ENCODE data around the gene RAB9B. TPM values are rescaled to one million over a fixed set of nuclear protein-coding genes. Genes with fewer than 3 reads are reported as not detected.

Gene RAB9B
- total RNA-seq, 2 donors from 2014 or later, result 0.22 to 0.45 TPM

DNA sequence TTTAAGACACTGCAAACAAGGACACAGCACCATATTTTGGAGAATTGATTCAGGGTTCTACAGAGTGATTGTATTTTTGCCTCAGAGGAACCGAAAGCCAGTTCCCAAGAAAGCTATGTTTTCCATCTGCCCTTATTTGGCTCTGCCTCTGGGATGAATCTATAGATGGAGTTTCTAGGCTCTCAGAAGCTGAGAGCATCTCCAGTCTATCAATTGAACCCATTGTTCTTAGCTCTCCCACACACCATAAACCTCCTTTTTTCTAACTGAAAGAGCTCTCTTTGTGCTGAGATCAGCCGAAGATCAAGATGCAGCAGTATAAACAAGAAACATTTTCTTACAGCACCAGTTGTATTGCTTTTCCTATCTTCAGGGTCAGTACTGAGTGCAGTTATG lies 38.5 kb downstream of the RAB9B start:
- H3K9me3 Mint-ChIP-seq, result no peaks in the 10 kb centered on the region
- DNase-seq (ENCODE audit: low spot score), result no peak
- no peak for ATAC-seq
- peaks cover 0 to 13% of the 10 kb centered on the region in 2 donors for H3K27me3 Mint-ChIP-seq
- H3K4me3 Mint-ChIP-seq, result no peak overlapping the region
- H3K27ac Mint-ChIP-seq, result no peak overlapping the region
- H3K4me1 Mint-ChIP-seq (ENCODE audit: low read depth in 2 of 2), result no peaks in the 10 kb centered on the region
- H3K36me3 Mint-ChIP-seq, result no peaks in the 10 kb centered on the region

DNA sequence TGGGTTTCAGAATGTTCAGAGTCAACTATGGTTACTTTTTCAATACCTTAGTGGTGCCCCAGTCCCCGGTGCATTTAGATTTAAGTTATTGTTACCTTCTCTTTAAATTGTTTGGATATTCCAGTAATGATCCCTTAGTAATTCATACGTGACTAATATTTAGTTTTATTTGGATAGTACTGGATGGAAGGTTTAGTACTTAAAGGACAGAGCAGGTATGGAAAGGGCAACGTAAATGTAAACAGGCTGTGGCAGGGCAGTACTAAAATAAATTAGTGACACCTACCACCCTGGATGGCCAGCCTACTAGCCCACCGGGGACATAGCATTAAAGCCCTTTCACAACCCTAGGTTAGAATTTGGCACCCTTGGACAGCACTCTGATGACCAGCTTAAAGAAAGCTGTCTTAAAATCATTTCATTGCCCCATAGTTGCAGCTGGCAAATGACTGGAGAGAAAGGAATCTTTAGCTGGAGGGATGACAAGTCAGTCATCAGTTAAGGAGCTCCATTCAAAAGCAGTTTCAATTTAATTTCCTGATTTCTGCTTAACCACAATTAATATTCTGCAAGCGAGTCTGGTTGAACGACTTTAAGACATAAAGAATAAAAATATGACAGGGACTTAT lies 39.0 kb downstream of the RAB9B start:
- no peaks in the 10 kb centered on the region for H3K4me1 Mint-ChIP-seq (ENCODE audit: low read depth in 2 of 2)
- H3K9me3 Mint-ChIP-seq, result no peaks in the 10 kb centered on the region
- ATAC-seq (no peak), DNase-seq (ENCODE audit: low spot score) (no peak)
- H3K36me3 Mint-ChIP-seq, result no peaks in the 10 kb centered on the region
- H3K4me3 Mint-ChIP-seq, result no peak overlapping the region
- no peak overlapping the region for H3K27ac Mint-ChIP-seq
- peaks cover 0 to 13% of the 10 kb centered on the region in 2 donors for H3K27me3 Mint-ChIP-seq

DNA sequence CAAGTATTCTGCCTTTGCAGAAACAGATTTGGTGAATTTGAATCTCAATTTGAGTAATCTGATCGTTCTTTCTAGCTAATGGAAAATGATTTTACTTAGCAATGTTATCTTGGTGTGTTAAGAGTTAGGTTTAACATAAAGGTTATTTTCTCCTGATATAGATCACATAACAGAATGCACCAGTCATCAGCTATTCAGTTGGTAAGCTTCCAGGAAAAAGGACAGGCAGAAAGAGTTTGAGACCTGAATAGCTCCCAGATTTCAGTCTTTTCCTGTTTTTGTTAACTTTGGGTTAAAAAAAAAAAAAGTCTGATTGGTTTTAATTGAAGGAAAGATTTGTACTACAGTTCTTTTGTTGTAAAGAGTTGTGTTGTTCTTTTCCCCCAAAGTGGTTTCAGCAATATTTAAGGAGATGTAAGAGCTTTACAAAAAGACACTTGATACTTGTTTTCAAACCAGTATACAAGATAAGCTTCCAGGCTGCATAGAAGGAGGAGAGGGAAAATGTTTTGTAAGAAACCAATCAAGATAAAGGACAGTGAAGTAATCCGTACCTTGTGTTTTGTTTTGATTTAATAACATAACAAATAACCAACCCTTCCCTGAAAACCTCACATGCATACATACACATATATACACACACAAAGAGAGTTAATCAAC lies 40.1 kb downstream of the RAB9B start:
- no peaks in the 10 kb centered on the region for H3K4me1 Mint-ChIP-seq (ENCODE audit: low read depth in 2 of 2)
- ATAC-seq (no peak), DNase-seq (ENCODE audit: low spot score) (no peak)
- no peaks in the 10 kb centered on the region for H3K9me3 Mint-ChIP-seq
- no peaks in the 10 kb centered on the region for H3K36me3 Mint-ChIP-seq
- peaks cover 0 to 17% of the 10 kb centered on the region in 2 donors for H3K27me3 Mint-ChIP-seq
- H3K27ac Mint-ChIP-seq, result no peak overlapping the region
- no peak overlapping the region for H3K4me3 Mint-ChIP-seq

DNA sequence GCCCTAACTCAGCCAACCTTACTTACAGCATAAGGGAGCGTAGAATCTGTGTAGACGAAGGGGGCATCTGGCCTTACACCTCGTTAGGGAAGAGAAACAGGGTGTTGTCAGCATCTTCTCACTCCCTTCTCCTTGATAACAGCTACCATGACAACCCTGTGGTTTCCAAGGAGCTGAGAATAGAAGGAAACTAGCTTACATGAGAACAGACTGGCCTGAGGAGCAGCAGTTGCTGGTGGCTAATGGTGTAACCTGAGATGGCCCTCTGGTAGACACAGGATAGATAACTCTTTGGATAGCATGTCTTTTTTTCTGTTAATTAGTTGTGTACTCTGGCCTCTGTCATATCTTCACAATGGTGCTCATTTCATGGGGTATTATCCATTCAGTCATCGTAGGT lies 40.8 kb downstream of the RAB9B start:
- H3K36me3 Mint-ChIP-seq, result no peaks in the 10 kb centered on the region
- no peaks in the 10 kb centered on the region for H3K9me3 Mint-ChIP-seq
- ATAC-seq (no peak), DNase-seq (ENCODE audit: low spot score) (no peak)
- no peak overlapping the region for H3K27ac Mint-ChIP-seq
- no peaks in the 10 kb centered on the region for H3K4me1 Mint-ChIP-seq (ENCODE audit: low read depth in 2 of 2)
- no peak overlapping the region for H3K4me3 Mint-ChIP-seq
- H3K27me3 Mint-ChIP-seq, result peaks cover 0 to 17% of the 10 kb centered on the region in 2 donors

DNA sequence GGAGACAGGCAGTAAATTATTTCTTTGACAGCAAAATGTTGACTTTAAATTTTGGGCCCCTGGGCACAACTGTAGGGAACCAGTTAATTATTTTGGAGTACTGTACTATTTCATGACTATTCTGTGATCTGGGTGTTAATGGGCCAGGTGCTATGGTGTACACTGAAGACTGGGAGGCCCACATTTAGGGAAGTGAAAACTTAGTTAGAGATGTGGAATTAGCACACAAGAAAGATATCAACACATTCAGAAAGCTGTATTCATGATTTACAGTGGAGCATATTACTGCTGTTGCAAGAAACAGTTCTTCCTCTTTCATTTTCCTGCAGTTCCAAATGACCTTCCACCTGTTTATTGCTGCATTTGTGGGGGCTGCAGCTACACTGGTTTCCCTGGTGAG lies 43.1 kb downstream of the RAB9B start:
- DNase-seq (ENCODE audit: low spot score), result no peak
- H3K9me3 Mint-ChIP-seq, result no peaks in the 10 kb centered on the region
- no peaks in the 10 kb centered on the region for H3K4me1 Mint-ChIP-seq (ENCODE audit: low read depth in 2 of 2)
- no peak overlapping the region for H3K27ac Mint-ChIP-seq
- no peak for ATAC-seq
- no peak overlapping the region for H3K4me3 Mint-ChIP-seq
- peaks cover 0 to 17% of the 10 kb centered on the region in 2 donors for H3K27me3 Mint-ChIP-seq
- H3K36me3 Mint-ChIP-seq, result no peaks in the 10 kb centered on the region

DNA sequence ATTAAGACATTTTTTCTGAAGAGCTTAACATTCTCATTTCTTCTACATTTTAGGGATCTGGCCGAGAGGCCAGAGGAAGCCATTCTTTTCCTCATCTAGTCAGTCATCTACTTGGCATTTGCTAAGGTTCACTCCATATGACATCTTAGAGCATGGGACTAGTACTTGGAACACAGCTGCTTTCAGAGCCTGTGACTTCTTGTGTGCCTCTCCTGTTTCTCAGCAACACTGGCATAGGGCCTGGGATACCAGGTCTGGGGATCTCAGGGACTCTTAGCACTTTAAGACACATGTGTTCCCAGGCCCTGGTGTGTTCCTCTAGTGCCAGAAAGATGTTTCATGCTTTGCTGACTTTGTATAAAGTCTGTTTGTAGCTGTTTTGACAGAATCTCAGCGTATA lies 48.1 kb downstream of the RAB9B start:
- no peaks in the 10 kb centered on the region for H3K9me3 Mint-ChIP-seq
- no peak overlapping the region for H3K27ac Mint-ChIP-seq
- DNase-seq (ENCODE audit: low spot score) (no peak), ATAC-seq (no peak)
- no peaks in the 10 kb centered on the region for H3K36me3 Mint-ChIP-seq
- H3K4me3 Mint-ChIP-seq, result no peak overlapping the region
- peaks cover 0 to 4% of the 10 kb centered on the region in 2 donors for H3K27me3 Mint-ChIP-seq
- H3K4me1 Mint-ChIP-seq (ENCODE audit: low read depth in 2 of 2), result no peaks in the 10 kb centered on the region

DNA sequence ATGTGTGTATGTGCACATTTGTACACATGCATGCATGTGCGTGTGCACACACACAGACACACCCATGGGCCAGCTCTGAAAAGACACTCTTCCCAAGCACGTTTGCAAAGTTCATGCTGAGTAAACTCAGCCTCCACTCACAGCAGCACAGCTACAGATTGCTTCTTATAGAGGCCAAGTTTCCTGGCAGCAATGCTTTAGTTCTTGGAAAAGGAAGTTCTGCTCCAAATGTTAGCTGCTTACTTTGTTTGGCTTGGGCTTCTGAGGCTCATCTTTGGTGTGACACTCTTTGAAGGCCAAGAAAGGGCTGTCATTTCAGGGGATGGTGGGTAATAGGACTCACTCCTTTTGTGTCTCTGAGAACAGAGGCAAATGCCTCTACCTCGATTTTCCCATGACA lies 48.9 kb downstream of the RAB9B start:
- no peaks in the 10 kb centered on the region for H3K4me1 Mint-ChIP-seq (ENCODE audit: low read depth in 2 of 2)
- H3K9me3 Mint-ChIP-seq, result no peaks in the 10 kb centered on the region
- no peak overlapping the region for H3K27ac Mint-ChIP-seq
- no peak for ATAC-seq
- DNase-seq (ENCODE audit: low spot score), result no peak
- H3K4me3 Mint-ChIP-seq, result no peak overlapping the region
- H3K36me3 Mint-ChIP-seq, result no peaks in the 10 kb centered on the region
- H3K27me3 Mint-ChIP-seq, result peaks cover 0 to 5% of the 10 kb centered on the region in 2 donors

DNA sequence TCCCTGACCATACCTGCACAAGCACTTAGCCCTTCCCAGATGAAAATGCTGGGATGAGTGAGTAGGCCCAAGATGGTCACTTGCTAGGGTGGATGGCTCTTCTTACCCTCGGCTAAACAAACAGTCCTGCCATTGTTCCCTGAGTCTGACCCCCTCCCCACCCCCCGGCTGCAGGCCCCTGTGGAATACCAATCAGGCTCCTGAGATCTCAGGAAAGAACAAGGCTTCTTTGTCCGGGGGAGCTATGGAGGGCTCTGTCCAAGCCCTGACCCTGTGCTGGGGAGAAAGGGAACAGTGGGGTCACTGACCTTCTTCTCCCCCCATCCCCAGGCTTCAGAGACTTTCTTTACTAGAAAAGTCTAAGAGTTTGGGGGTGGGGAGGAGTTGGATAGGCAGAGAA lies 49.4 kb downstream of the RAB9B start:
- Mint-ChIP-seq H3K27me3 (peaks cover 0 to 6% of the 10 kb centered on the region in 2 donors), H3K36me3 (no peaks in the 10 kb centered on the region), H3K4me1 (ENCODE audit: low read depth in 2 of 2) (no peaks in the 10 kb centered on the region), H3K9me3 (no peaks in the 10 kb centered on the region), H3K27ac (no peak overlapping the region), H3K4me3 (no peak overlapping the region)
- ATAC-seq (no peak), DNase-seq (ENCODE audit: low spot score) (no peak)

DNA sequence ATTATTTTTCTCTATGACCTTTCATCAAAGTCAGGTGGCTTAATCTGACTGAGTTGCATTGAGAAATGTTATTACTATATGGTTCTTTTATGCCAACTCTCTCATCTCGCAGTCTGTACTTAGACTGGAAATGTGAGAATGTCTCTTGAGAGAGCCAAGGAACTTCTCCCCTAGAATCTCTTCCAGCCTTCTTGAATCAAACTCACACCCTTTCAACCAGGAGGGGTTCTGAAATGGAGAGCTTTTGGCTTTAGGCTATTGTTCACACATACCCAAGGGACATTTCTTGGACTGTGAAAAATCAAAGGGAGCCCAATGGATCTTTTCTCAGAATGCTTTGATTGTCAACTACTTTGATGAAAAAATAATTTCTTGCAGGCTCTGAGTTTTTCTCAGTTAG lies 50.4 kb downstream of the RAB9B start:
- DNase-seq (ENCODE audit: low spot score) (no peak), ATAC-seq (no peak)
- Mint-ChIP-seq H3K27ac (no peak overlapping the region), H3K4me1 (ENCODE audit: low read depth in 2 of 2) (no peaks in the 10 kb centered on the region), H3K4me3 (no peak overlapping the region), H3K9me3 (no peaks in the 10 kb centered on the region), H3K27me3 (peaks cover 0 to 8% of the 10 kb centered on the region in 2 donors), H3K36me3 (no peaks in the 10 kb centered on the region)

DNA sequence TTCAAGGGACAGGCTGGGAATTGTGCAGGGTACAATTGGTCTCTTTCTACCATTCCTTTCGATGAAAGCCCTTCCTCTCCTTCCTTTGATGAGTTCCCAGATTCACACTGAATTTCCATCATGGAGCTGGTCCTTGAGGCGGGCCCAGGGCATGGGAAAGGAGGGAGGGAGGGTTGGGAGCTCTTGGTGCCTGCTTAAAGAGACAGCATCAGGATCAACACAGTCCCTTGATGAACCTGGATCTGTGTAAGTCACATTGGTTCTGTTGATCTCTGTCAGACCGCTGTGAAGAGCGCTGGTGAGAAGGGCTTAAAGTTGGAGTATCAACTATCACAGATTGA lies 51.0 kb downstream of the RAB9B start:
- no peaks in the 10 kb centered on the region for H3K36me3 Mint-ChIP-seq
- H3K27ac Mint-ChIP-seq, result no peak overlapping the region
- no peaks in the 10 kb centered on the region for H3K4me1 Mint-ChIP-seq (ENCODE audit: low read depth in 2 of 2)
- no peak for DNase-seq (ENCODE audit: low spot score)
- peaks cover 0 to 11% of the 10 kb centered on the region in 2 donors for H3K27me3 Mint-ChIP-seq
- no peak for ATAC-seq
- H3K4me3 Mint-ChIP-seq, result no peak overlapping the region
- no peaks in the 10 kb centered on the region for H3K9me3 Mint-ChIP-seq

DNA sequence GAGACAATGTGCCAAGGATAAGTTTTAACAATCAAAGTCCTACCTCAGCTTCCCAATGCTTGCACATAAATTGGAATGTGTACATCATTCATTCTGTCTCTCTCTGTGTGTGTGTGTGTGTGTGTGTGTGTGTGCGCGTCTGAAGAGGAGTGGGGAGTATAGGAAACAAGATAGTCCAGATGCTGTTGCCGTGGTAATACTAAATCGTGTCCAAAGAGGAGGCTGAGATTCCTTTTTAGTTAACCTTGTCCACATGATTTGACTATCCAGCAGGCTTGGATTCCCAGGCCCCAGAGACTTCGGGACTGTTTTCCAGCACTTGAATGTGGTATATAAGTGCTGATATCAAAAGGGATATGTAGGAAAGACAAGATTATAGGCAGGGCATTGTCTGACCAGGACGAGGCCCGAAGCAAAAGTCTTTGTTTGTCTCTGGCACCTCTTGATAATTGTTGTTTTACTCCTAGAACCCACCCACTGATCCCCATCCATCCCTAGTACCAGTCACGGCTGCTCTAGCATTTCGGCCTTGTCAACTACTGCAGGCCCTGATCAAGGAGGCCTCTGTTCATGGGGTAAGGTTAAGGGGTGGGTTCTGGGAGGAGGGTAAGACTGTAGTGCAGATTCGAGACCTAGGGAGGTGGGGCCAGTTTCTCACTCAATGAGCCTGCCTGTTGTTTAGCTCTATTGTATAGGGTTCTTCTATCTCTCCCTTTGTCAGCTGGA lies 51.6 kb downstream of the RAB9B start:
- H3K27ac Mint-ChIP-seq, result no peak overlapping the region
- DNase-seq (ENCODE audit: low spot score) (no peak), ATAC-seq (no peak)
- H3K27me3 Mint-ChIP-seq, result peaks cover 0 to 13% of the 10 kb centered on the region in 2 donors
- H3K36me3 Mint-ChIP-seq, result no peaks in the 10 kb centered on the region
- no peak overlapping the region for H3K4me3 Mint-ChIP-seq
- no peaks in the 10 kb centered on the region for H3K9me3 Mint-ChIP-seq
- no peaks in the 10 kb centered on the region for H3K4me1 Mint-ChIP-seq (ENCODE audit: low read depth in 2 of 2)

DNA sequence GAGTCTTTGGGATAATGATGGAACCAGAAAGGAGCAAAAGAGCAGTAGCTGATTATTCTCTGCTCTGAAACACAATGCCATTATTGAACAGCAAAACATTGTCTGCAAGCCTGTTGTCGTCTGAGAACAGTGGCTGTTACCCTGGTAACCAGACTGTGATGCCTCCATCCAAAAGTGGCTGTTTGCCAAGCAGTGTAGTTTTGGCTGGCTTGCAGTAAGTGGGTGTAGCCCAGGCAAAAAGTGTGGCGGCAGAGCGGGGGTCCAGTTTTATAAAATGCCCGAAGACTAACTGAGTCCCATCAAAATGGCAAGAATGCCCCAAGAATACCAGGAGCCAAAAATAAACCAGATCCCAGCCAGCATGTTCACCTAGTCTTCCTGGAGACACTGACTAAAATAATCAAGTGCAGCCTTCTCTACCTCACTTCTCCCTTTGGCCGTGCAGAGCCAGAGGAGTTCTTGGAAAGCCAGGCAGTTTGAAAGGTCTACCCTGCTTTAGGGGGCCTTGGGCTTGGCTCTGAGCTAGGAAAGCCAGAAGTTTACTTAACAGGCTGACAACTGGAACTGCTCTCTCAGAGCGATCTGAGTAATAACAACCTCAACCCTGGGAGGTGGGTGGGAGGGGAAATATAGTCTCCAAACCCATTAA lies 52.8 kb downstream of the RAB9B start:
- Mint-ChIP-seq H3K4me3 (no peak overlapping the region), H3K36me3 (no peaks in the 10 kb centered on the region), H3K4me1 (ENCODE audit: low read depth in 2 of 2) (no peaks in the 10 kb centered on the region), H3K27ac (no peak overlapping the region), H3K9me3 (no peaks in the 10 kb centered on the region), H3K27me3 (peaks cover 6 to 17% of the 10 kb centered on the region in 2 donors)
- ATAC-seq (no peak), DNase-seq (ENCODE audit: low spot score) (no peak)

DNA sequence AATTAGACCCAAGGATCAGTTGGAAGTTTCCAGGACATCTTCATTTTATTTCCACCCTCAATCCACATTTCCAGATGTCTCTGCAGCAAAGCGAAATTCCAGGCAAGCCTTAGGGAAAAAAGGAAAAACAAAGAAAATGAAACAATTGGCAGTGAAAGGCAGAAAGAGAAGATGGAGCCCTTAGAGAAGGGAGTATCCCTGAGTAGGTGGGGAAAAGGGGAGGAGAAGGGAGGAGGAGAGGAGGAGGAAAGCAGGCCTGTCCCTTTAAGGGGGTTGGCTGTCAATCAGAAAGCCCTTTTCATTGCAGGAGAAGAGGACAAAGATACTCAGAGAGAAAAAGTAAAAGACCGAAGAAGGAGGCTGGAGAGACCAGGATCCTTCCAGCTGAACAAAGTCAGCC lies 55.5 kb downstream of the RAB9B start, which contains the start of gene PLP1:
TSS of gene PLP1 (plus strand) at position 295 of the 400 bp plus-strand sequence. CDS start 156 bp downstream, outside the sequence.
- DNase-seq (ENCODE audit: low spot score) (no peak), ATAC-seq (no peak)
- no peaks in the 10 kb centered on the region for H3K36me3 Mint-ChIP-seq
- no peak within 1 kb of the TSS for H3K27ac Mint-ChIP-seq
- H3K4me3 Mint-ChIP-seq, result no peak within 1 kb of the TSS
- H3K27me3 Mint-ChIP-seq, result peaks cover 10 to 21% of the 10 kb centered on the region in 2 donors
- no peaks in the 10 kb centered on the region for H3K4me1 Mint-ChIP-seq (ENCODE audit: low read depth in 2 of 2)
- H3K9me3 Mint-ChIP-seq, result no peaks in the 10 kb centered on the region

DNA sequence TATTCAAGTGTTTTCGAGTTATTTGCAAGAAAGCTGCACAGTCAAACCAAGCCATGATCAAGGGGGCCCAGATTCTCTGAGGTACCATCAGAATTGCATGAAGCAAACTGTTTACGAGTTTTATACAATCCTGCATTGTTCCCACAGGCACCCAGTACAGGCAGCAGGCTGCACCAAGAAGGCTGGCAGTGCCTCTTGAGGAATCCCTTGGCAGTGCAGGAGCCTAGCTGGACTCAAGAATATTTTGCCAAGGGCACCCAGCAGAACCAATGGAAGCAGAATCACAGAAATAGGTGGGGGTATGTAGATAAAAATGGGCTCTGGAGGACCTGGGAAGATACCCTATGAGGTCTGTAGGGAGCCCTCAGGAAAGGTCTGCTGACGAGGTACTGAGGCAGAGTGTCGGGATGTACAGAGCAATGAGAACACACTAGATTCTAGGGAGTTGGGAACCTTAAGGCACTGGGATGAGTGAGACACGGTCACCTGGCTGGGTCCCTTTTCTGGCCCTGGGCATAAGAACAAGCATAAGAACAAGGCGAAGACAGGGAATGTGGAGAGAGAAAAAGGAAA lies 57.9 kb downstream of the RAB9B start:
- Mint-ChIP-seq H3K4me1 (ENCODE audit: low read depth in 2 of 2) (no peaks in the 10 kb centered on the region), H3K27me3 (peaks cover 10 to 21% of the 10 kb centered on the region in 2 donors), H3K4me3 (no peak overlapping the region), H3K27ac (no peak overlapping the region), H3K36me3 (no peaks in the 10 kb centered on the region), H3K9me3 (no peaks in the 10 kb centered on the region)
- no peak for DNase-seq (ENCODE audit: low spot score)
- ATAC-seq, result no peak

Measured in natural killer cell treated with Interleukin-12 subunit alpha and Interleukin-12 subunit beta and Interleukin-15 and Interleukin-18, amount 100 ng/mL, for 72 hours (primary cell).